ENCODE measurements around the gene DDC.
A peak's percentile ranks its signal among the peaks of the same experiment; 100 is the strongest.
"Not testable (repeated sequence)": the region's sequence is repeated elsewhere in the genome, so short reads cannot be mapped to it uniquely, and the experiment has no call there.

Gene DDC

DNA sequence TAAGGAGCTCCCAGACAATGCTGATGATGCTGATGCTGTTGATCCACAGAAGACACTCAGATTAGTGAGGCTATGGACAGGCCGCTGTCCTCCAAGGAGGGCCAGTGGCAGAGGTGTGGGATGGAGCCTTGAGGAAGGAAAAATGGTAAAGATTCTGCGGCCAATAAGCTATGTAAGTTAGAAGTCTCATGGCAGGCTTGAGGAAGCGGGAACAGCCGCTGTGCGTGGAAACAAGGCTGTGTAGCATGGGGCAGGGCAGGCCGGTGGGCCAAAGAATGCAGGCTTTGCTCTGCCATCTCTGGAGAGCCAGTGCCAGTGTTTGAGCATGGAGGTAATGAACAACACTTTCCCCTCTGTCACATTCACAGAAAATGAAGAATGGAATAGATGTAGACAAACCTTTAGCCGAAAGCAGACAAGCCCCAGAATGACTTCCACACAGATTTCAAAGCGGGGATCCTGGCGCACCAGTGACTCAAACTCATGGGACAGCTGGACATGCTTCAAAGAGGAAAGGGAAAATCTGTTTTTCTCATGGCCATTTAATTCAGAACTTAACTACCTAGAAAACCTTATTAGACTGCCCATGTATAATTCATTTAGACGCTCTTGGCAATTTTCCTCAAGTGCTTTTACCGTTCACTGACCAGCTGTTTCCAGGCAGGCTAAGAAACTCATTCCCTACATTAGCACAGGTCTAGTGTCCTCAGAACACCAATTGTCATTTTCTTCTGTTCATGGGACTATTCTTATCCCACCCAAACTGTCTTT, 98.2 kb downstream of the DDC start:
- no peak for DNase-seq
- TF ChIP-seq POLR2A (IDR thresholded peaks at IDR 0.05; ENCODE audit: low read length), result no peak
- TF ChIP-seq GATA1 (IDR thresholded peaks at IDR 0.05; ENCODE audit: low read depth, low read length), result no peak

DNA sequence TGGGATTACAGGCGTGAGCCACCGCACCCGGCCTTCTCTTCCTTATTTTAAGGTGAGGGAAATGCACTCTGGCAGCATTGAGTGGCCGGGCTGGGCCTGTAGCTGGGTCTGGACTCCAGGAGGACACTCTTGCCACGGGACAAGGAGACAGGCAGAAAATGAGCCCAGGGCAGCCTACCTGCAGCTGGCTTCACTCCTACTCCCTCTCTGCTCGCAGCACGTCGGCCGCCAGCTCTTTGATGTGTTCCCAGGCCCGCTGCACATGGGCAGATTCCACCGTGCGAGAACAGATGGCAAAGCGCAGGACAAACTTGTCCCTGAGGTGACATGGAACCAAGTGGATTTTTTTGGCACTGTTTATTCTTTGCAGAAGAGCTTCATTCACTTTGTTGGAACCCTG, 102.2 kb downstream of the DDC start:
- TF ChIP-seq GATA1 (IDR thresholded peaks at IDR 0.05; ENCODE audit: low read depth, low read length), result no peak
- no peak for TF ChIP-seq POLR2A (IDR thresholded peaks at IDR 0.05; ENCODE audit: low read length)
- no peak for DNase-seq

DNA sequence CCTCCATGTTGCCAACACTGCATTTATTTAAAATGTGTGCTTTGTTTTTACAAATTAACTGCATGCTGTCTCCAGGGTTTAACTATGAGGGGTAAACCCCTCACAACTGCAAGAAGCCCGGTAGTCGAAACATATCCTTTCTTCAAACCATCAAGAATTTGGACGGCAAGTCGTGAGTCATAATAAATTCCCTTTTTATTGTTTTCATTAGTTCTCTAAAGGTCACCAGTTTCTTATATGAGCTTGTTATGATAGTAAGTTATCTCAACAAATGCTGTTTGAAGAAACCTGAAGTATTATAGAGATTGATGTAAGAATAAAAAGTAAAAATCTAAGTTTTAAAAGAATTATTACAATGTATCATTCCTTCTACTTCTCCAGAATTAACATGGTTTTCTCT, 102.8 kb downstream of the DDC start:
- no peak for TF ChIP-seq POLR2A (IDR thresholded peaks at IDR 0.05; ENCODE audit: low read length)
- TF ChIP-seq GATA1 (IDR thresholded peaks at IDR 0.05; ENCODE audit: low read depth, low read length), result no peak
- DNase-seq, result no peak

DNA sequence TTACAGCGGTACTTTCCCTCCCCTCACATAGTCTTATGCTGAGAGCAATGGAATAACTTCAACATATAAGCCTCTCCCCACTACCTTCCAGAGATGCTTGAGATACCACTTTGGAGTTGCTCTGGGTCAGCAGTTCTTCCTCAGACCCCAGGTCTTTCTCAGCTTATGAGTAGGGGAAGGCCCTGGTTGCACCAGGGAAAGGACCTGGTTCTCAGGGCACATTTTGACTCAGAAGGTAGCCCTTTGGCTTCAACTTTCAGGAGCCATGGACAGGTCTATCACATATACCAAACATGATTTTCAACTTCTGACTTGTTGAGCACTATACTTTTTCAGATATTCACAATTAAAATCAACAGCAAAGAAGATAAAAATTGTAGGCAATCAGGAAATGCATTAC, 103.5 kb downstream of the DDC start:
- TF ChIP-seq GATA1 (IDR thresholded peaks at IDR 0.05; ENCODE audit: low read depth, low read length), result no peak
- no peak for TF ChIP-seq POLR2A (IDR thresholded peaks at IDR 0.05; ENCODE audit: low read length)
- DNase-seq, result no peak

DNA sequence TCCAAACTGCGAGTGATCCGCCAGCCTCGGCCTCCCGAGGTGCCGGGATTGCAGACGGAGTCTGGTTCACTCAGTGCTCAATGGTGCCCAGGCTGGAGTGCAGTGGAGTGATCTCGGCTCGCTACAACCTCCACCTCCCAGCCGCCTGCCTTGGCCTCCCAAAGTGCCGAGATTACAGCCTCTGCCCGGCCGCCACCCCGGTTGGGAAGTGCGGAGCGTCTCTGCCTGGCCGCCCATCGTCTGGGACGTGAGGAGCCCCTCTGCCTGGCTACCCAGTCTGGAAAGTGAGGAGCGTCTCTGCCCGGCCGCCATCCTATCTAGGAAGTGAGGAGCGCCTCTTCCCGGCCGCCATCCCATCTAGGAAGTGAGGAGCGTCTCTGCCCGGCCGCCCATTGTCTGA, 106.0 kb downstream of the DDC start:
- not testable (repeated sequence) for DNase-seq

DNA sequence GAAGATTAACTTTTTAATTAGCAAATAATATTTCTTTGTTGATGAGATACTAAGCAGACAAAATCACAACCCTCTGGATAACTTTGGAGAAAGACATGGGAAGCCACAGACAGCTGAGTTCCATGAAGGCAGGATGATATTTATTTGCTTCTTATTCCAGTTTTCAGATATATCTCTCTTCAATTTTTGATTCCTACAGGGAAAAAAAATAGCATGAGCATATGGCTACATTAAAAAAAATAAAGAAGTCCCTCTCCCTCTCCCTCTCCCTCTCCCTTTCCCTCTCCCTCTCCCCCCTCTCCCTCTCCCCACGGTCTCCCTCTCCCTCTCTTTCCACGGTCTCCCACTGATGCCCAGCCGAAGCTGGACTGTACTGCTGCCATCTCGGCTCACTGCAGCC, 106.6 kb downstream of the DDC start:
- not testable (repeated sequence) for DNase-seq

DNA sequence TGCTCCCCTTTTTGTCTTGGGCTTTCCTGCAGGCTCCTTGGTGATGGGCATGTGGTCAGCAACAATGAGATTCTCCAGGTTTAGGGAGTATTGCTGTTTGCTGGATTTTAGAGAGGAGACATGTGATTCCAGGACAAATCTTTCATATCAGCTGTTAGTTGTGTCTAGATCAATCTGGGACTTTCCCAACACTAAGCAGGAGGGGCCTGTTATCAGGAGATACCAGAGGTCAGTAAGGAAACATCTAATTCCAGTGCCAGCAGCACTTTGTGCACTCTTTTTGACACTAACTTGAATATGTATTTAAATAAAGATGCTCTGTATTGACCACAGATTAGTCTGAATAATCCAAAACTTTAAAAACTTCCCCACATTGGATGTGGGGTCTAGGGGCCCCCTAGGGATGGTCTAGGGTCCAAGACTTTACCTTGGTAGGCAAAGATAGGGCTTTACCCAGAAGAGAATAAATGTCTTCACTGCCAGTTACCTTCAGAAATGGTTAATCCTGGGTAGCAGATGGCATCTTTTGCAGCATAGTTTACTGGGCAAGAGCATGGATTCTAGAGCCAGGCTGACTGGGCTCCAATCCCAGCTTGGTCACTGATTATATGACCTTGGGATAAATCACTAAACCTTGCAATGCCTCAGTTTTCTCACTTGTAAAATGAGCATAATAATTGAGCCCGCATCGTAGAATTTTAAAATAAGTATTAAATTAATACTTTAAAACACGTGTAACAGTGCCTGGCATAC, 108.7 kb downstream of the DDC start:
- no peak for TF ChIP-seq GATA1 (IDR thresholded peaks at IDR 0.05; ENCODE audit: low read depth, low read length)
- no peak for TF ChIP-seq POLR2A (IDR thresholded peaks at IDR 0.05; ENCODE audit: low read length)
- peak in 1 of 2 experiments; percentile 14 for DNase-seq

DNA sequence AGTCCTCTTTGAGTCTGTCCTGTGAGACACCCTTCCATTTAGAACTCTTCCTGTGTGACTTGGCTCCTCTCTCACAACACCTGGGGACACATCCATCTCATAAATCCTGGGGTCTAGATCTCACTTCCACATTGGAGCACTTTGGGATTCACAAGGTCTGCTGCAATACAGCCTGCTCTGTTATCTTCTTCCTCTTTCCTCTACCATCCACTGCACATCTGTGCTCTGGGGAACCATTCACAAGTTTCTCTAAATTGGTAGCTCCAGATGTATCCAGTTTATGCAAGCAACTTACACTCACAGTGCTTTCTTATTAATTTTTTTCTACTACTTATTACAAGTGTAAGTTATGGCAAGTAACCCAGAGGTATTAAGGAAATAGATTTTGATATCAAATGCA, 109.5 kb downstream of the DDC start:
- no peak for TF ChIP-seq POLR2A (IDR thresholded peaks at IDR 0.05; ENCODE audit: low read length)
- TF ChIP-seq GATA1 (IDR thresholded peaks at IDR 0.05; ENCODE audit: low read depth, low read length), result no peak
- no peak for DNase-seq

DNA sequence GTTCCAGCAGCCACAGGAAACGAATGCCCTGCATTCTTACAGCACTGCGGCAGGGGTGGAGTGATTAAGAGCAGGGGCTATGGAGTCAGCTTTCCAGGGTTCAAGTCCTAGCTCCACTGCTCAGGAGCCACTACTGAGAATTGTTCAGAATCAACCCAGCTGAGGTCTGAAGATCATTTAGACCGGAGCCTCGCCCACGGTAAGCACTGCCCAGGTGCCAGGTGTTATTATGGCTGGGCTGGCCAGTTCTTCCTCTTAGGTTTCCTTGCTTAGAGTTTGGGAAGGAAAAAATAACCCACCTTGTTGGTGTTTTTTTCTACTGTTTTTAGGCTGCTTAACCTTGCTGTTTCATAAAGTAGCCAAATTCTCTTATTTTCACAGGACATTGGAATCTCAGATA, 110.2 kb downstream of the DDC start:
- TF ChIP-seq GATA1 (IDR thresholded peaks at IDR 0.05; ENCODE audit: low read depth, low read length) (no peak), POLR2A (IDR thresholded peaks at IDR 0.05; ENCODE audit: low read length) (no peak)

DNA sequence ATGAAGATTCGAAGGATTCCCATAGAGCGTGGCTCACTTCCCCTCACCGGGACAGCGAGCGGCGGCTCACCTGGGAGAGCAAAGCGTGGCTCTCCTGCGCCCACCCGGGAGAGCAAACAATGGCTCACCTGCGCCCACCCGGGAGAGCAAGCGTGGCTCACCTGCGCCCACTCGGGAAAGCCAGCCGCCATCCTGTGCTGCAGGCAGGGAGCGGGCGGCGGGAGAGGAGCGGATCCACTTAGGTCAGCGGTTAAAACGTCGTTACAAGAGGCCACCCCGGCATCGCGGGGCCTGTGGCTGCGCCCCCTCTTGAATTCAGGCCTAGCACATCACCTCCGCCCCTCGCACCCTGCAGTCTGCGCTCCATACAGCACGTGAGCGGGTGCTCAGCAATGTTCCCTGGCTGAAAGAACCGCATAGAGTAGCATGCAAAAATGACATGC, 114.6 kb downstream of the DDC start:
- TF ChIP-seq GATA1 (IDR thresholded peaks at IDR 0.05; ENCODE audit: low read depth, low read length) (no peak), POLR2A (IDR thresholded peaks at IDR 0.05; ENCODE audit: low read length) (no peak)
- peak; percentile 38 to 45 for DNase-seq

More for the DNA sequence above, 110.2 kb downstream of the DDC start:
- DNase-seq, result no peak

DNA sequence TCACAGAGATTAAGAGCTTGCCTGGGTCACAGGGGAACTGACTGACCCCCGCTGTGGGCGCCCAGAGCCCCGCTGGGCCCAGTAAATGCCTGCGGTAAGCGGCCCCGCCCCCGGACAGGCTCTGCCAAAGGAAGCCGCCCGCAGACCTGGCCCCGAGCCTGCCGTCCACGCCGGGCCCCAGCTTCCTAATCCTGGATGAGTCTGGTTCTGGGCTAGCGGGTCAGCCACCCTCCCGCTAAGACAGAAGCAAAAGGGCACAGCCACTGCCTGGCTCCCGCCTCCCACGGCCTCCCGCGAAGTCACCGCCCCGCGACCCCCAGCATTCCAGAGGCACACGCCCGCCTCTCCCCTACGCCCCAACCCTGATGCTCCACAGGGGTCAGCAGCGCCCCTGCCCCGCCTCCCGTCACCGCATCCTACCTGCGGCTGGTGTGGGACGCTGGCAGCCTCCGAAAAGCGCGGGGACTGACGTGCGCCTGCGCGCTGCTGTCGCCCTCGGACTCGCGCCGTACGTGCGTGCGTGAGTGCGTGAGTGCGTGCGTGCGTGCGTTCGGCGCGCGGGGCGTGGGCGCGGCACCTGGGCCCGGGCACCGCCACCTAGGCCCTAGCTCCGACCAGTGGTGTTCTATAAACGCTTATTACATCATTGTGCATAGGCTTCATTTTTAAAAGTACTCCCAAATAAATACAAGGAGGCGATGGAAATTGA, 115.2 kb downstream of the DDC start, which contains the start of gene FIGNL1:
Gene FIGNL1, minus strand, starts transcription at position 470 of the 709 bp plus-strand sequence. CDS start 3,063 bp downstream, outside the sequence.
- peak; percentile 71 for TF ChIP-seq POLR2A (IDR thresholded peaks at IDR 0.05; ENCODE audit: low read length)
- no peak for TF ChIP-seq GATA1 (IDR thresholded peaks at IDR 0.05; ENCODE audit: low read depth, low read length)
- peak; percentile 90 for DNase-seq

DNA sequence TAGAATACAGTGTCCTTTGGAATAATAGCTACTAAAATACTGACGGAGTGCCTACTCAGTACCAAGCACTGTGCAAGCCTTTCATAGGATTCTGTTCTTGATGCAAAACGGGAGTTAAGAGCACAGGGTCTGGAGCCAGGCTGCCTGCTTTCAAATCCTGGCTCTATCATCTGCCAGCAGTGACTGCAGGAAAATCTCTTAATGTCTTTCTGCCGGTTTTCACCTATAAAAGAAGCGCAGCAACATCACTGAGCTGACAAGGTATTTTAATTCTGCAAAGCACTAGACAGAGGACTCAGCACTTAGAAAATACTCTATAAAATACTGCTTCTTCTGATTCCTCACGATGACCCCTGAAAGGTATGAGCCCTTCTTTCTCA, 115.7 kb downstream of the DDC start:
- DNase-seq, result peak; percentile 37 to 45
- TF ChIP-seq POLR2A (IDR thresholded peaks at IDR 0.05; ENCODE audit: low read length), result no peak
- no peak for TF ChIP-seq GATA1 (IDR thresholded peaks at IDR 0.05; ENCODE audit: low read depth, low read length)

DNA sequence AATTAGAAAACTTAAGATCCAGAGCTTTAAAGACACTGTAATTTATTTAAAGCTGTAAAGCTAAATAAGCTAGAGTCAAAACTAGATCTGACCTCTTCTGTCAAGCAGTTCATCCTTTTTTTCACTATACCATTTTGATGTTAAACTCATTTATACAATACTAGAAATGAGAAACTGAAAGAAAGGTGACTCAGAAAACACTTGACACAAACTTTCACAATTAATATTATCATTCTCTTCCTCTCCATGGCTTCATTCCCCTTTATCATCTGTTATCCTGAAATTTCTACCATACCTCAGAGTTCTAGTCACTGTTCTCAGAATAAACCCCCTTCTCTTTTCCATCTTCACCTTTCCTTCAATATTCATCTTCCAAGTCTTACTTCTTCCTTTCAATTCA, 116.4 kb downstream of the DDC start:
- DNase-seq, result no peak
- TF ChIP-seq POLR2A (IDR thresholded peaks at IDR 0.05; ENCODE audit: low read length) (no peak), GATA1 (IDR thresholded peaks at IDR 0.05; ENCODE audit: low read depth, low read length) (no peak)

DNA sequence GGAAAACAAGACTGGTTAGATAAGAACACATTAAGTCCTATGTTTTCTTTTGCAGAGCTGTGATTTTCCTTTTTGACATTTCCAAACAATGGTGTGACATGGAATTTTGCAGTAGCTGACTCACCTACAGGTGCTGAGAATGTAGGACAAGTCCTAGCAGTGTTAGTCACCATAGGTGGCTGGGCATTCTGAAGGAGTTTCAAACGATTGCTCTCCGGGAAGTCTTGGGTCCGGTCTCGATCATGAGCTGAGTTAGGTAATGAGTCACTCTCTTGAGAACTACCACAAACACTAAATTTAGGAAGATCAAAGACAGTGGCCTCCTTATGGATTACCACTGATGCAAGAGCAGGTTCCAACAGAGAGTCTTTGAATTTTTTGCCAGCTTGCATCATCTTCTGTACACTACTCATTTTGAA, 118.7 kb downstream of the DDC start:
- TF ChIP-seq POLR2A (IDR thresholded peaks at IDR 0.05; ENCODE audit: low read length) (no peak), GATA1 (IDR thresholded peaks at IDR 0.05; ENCODE audit: low read depth, low read length) (no peak)
- no peak for DNase-seq
